Brain microvascular endothelial cell (primary cell): Measurements from ENCODE around the gene SLC16A8.

Source experiments
- DNase-seq: peaks from one replicate; pipeline ENCODE4 v3.0.0-alpha.2; 2020
- H3K27ac ChIP-seq: fragments of 250-450 bp; sonication (Bioruptor Pico); 2 replicates; pipeline ENCODE4 v1.5.1; 2020; ENCODE audit warnings: mild to moderate bottlenecking, moderate library complexity
- H3K27me3 ChIP-seq: fragments of 250-450 bp; sonication (Bioruptor Pico); replicated peaks from 2 replicates; pipeline ENCODE4 v1.5.1; 2020; ENCODE audit warnings: mild to moderate bottlenecking
- H3K36me3 ChIP-seq: fragments of 250-450 bp; sonication (Bioruptor Pico); replicated peaks from 2 replicates; pipeline ENCODE4 v1.5.1; 2020; ENCODE audit warnings: mild to moderate bottlenecking
- H3K4me3 ChIP-seq: 2 replicates; pipeline ENCODE4 v1.5.1; 2011; ENCODE audit warnings: low read depth, mild to moderate bottlenecking, control low read depth, low read length, moderate library complexity
- CTCF ChIP-seq: IDR thresholded peaks from 2 replicates; pipeline ENCODE4 v1.5.1; 2011; ENCODE audit warnings: low read depth, mild to moderate bottlenecking, moderate library complexity, low read length, control low read depth, inconsistent platforms; ENCODE audit errors: missing control alignments
- in situ Hi-C: cut with HindIII; loops from 2 replicates; pipeline ENCODE4 v1.10.0; 2017; ENCODE audit warnings: low sequenced_read_pairs, low pct_ligation_motif_present

The SLC16A8 gene

GRCh38 chr22:38110863-38111852 lies 27.2 kb upstream of the SLC16A8 start:
- no peak for DNase-seq
- TF ChIP-seq CTCF = no peak
- in situ Hi-C loops = no loop called here
- no peak overlapping the region for H3K4me3 ChIP-seq
- H3K36me3 ChIP-seq = no peaks in the 10 kb centered on the region
- H3K27me3 ChIP-seq = no peaks in the 10 kb centered on the region
- no peak overlapping the region for H3K27ac ChIP-seq

- DNase-seq = no peak
- no peak within 1 kb of the TSS for H3K27ac ChIP-seq
- in situ Hi-C loops = no loop called here
- no peak for TF ChIP-seq CTCF
- no peak within 1 kb of the TSS for H3K4me3 ChIP-seq
- H3K36me3 ChIP-seq = no peaks in the 10 kb centered on the region
- no peaks in the 10 kb centered on the region for H3K27me3 ChIP-seq
Observed at GRCh38 chr22:38110008-38110862, 26.3 kb upstream of the SLC16A8 start, which contains the start of gene BAIAP2L2. Gene BAIAP2L2, minus strand, starts transcription at chr22:38110684. Its CDS starts 159 bp downstream, at chr22:38110525.

GRCh38 chr22:38109371-38110001 lies 25.5 kb upstream of the SLC16A8 start:
- Histone ChIP-seq H3K27me3 (no peaks in the 10 kb centered on the region), H3K4me3 (no peak overlapping the region), H3K27ac (no peak overlapping the region), H3K36me3 (no peaks in the 10 kb centered on the region)
- DNase-seq = no peak
- TF ChIP-seq CTCF = no peak
- in situ Hi-C loops = no loop called here

- TF ChIP-seq CTCF = no peak
- Histone ChIP-seq H3K27me3 (no peaks in the 10 kb centered on the region), H3K36me3 (no peaks in the 10 kb centered on the region), H3K4me3 (no peak overlapping the region), H3K27ac (no peak overlapping the region)
- in situ Hi-C loops = no loop called here
- no peak for DNase-seq
Observed at GRCh38 chr22:38108561-38109319, 24.8 kb upstream of the SLC16A8 start.
